ENCODE data around the gene GSE1.

The GSE1 gene

DNA sequence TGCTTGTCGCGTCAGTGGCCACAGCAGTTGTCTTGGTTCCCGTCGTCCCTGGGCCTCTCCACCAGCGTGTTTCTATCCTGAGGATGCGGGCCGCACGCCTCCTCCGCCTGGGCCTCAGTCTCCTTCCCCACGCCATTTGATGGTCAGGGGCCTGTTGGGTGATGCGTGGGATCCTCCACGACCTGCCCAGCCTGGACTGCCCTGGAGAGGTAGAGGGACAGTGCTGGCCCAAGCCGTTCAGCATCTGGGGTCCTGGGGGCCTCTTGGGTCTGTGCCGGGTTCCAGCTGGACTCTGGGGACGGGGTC, 20.3 kb downstream of the GSE1 start:
- TF ChIP-seq, protein P1, sequence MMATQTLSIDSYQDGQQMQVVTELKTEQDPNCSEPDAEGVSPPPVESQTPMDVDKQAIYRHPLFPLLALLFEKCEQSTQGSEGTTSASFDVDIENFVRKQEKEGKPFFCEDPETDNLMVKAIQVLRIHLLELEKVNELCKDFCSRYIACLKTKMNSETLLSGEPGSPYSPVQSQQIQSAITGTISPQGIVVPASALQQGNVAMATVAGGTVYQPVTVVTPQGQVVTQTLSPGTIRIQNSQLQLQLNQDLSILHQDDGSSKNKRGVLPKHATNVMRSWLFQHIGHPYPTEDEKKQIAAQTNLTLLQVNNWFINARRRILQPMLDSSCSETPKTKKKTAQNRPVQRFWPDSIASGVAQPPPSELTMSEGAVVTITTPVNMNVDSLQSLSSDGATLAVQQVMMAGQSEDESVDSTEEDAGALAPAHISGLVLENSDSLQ (IDR thresholded peaks at IDR 0.05), result no peak
- TF ChIP-seq SP1 (IDR thresholded peaks at IDR 0.05), result no peak
- no peak for TF ChIP-seq NFRKB (IDR thresholded peaks at IDR 0.05)
- no peak for TF ChIP-seq FOXM1 (IDR thresholded peaks at IDR 0.05; ENCODE audit: borderline replicate concordance)
- no peak for TF ChIP-seq FOXK2 (IDR thresholded peaks at IDR 0.05)
- no peak for TF ChIP-seq TARDBP (IDR thresholded peaks at IDR 0.05)
- ChIA-PET CTCF (no interaction called here), POLR2A (no interaction called here)
- no peak for DNase-seq (ENCODE audit: extremely low spot score)

DNA sequence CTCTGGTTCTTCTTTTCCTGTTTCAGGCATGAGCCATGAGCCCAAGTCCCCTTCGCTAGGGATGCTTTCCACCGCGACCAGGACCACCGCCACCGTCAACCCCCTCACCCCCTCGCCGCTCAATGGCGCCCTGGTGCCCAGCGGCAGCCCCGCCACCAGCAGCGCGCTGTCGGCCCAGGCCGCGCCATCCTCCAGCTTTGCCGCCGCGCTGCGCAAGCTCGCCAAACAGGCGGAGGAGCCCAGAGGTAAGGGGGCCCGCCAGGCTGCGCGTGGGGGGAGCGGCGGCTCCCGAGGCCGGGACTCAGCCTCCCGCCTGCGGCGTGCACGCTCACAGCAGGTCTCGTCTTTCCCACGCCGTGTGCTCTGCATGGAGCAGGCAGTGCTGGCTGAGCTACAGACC, 20.8 kb downstream of the GSE1 start:
- POLR2A ChIA-PET, result no interaction called here
- TF ChIP-seq TARDBP (IDR thresholded peaks at IDR 0.05) (no peak), FOXK2 (IDR thresholded peaks at IDR 0.05) (no peak), HDGF (IDR thresholded peaks at IDR 0.05; ENCODE audit: borderline replicate concordance) (no peak), BHLHE40 (IDR thresholded peaks at IDR 0.05; ENCODE audit: borderline replicate concordance) (no peak), NFRKB (IDR thresholded peaks at IDR 0.05) (no peak), FOXM1 (IDR thresholded peaks at IDR 0.05; ENCODE audit: borderline replicate concordance) (no peak), ELF4 (IDR thresholded peaks at IDR 0.05) (no peak), ARNT (IDR thresholded peaks at IDR 0.05) (no peak), SUZ12 (IDR thresholded peaks at IDR 0.05) (no peak)
- TF ChIP-seq, protein P1 (IDR thresholded peaks at IDR 0.05), result no peak
- CTCF ChIA-PET, result no interaction called here
- DNase-seq (ENCODE audit: extremely low spot score), result no peak

DNA sequence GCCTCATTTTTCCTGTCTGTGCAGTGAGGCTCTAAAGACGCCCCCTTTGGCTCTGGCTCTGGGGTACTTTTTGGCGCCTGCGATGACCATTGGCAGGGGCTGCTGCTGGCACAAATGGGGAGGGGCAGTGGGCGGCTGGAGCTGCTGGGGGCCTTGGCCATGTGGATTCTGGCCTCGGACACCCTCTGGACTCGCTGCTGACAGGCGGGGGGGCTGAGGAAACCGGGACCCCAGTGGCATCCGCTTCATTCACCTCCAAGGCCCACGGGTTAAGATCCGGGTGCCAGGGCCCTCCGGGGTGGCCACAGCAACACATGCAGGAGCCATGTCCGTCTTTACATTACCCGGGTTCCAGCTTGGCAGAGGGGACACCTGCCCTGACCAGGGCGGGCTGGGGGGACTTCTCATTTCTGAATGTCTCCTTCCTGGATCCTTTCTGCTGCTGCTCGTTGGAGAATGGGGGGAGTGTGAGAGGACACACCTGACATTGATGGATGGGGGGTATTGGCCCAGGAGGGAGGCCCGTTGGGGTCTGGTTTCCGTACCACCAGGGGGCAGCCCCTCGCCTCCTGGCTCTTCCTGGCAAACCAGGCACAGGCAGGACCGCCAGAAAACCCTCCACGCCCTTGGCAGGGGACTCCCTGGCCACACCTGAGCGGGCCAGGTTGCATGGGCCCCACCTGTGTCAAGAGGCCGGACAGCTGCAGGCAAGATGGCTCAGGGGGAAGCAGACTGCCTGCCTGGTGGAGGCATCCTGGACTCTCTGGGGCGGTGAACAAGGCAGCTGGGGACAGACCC, 21.8 kb downstream of the GSE1 start:
- no peak for DNase-seq (ENCODE audit: extremely low spot score)
- ChIA-PET POLR2A (no interaction called here), CTCF (no interaction called here)
- TF ChIP-seq, protein P1 (IDR thresholded peaks at IDR 0.05), result peak; percentile 82
- TF ChIP-seq TARDBP (IDR thresholded peaks at IDR 0.05), result no peak

DNA sequence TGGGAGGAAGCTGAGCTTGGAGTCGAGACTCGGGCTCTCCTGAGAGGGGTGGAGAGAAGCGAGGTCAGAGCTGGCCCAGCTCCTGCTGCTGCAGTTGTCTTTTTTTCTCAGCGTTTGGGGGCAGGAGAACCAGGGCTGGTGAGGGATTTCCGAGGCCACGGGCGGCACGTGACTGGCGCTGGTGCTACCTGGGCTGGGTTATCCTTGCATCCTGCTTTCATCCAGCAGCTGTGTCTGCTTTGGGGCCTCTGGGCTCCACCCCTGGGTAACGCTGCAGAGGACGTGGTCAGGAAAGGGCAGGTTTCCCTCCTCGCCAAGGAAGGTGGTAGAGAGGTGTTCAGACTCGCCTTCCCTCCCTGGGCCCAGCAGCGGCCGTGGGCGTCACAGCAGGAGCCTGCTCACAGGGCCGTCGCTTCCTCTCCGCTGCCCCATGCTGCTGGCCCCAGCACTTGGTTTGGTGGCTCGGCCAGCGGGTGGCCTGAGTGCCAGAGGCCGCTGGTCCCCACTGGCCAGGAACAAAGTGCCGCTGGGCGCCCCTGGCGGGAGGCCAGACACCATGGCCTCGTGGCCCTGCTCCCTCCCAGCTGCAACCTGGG, 22.5 kb downstream of the GSE1 start:
- DNase-seq (ENCODE audit: extremely low spot score), result no peak
- ChIA-PET POLR2A (no interaction called here), CTCF (interaction anchor here (2.2 kb wide), 1 partner anchor 20 kb away, joined by 8 read pairs; no protein-coding TSS in a partner anchor)
- TF ChIP-seq ZNF384 (IDR thresholded peaks at IDR 0.05) (no peak), SUZ12 (IDR thresholded peaks at IDR 0.05) (no peak), TARDBP (IDR thresholded peaks at IDR 0.05) (no peak), FOXA1 (IDR thresholded peaks at IDR 0.05) (no peak), CTBP1 (IDR thresholded peaks at IDR 0.05; ENCODE audit: borderline replicate concordance) (no peak), SP1 (IDR thresholded peaks at IDR 0.05) (no peak)
- TF ChIP-seq, protein P1 (IDR thresholded peaks at IDR 0.05), result no peak

DNA sequence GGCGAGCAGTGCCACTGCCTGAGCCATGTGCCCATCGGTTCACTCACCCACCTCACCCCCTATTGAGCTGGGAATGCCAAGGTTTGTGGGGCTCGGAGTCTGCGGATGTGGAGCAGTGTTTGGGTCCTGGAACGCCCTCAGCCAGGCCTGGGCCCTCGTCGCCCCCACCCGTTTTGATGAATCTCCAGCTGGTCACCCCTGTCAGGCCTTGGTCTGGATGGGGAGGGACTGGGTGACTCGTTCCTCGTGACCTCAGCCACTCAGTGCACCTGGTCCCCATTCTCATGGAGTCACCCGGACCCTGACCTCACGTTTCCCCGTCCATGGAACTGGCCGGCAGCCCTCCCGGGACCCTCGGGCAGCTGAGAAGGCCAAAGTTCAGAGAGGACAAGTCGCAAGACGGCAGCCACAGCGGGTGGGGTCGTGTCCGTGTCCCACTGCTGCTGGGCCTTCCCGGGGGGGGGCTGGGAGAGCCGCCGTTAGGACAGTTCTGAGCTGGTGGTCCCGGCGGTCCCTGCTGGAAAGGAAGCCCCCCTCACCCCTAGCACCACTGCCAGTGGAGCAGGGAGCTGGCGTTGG, 23.2 kb downstream of the GSE1 start:
- ChIA-PET CTCF (interaction anchor here (2.2 kb wide), 1 partner anchor 20 kb away, joined by 8 read pairs; no protein-coding TSS in a partner anchor), POLR2A (no interaction called here)
- DNase-seq (ENCODE audit: extremely low spot score), result no peak
- TF ChIP-seq LEF1 (IDR thresholded peaks at IDR 0.05; ENCODE audit: borderline replicate concordance) (no peak), SP1 (IDR thresholded peaks at IDR 0.05) (no peak)

DNA sequence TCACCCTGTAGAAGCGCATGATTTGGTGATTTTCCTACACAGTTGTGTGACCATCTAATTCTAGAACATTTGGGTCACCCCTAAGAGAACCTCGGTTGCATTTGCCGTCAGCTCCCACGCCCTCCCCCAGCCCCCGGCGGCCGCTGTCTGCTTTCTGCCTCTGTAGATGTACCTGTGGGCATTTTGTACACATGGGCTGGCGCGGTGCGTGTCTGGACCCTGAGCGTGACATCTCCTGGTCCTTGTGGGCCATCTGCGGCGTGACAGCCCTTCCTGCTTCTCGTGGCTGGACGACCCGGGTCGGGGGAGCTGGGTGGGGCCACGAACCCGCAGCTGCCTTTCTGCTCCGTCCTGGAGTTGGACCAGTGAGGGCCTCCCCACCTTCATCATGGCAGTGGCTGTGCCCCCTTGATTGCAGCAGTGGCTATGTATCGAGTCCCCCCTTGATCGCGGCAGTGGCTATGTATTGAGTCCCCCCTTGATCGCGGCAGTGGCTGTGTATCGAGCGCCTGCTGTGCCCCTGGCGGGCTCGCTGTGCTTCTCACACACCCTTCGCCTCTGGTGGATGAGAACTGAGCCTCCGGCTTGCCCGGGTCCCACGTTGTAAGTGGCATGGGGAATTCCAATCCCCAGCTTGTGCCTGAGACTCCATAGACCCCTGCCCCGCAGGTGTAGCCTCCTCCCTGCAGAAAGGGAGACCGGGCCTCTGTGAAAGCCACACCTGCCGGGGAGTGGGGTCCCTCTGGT, 24.1 kb downstream of the GSE1 start:
- DNase-seq (ENCODE audit: extremely low spot score), result no peak
- POLR2A ChIA-PET, result no interaction called here
- TF ChIP-seq TARDBP (IDR thresholded peaks at IDR 0.05) (no peak), FOXM1 (IDR thresholded peaks at IDR 0.05; ENCODE audit: borderline replicate concordance) (no peak), ARNT (IDR thresholded peaks at IDR 0.05) (no peak), SP1 (IDR thresholded peaks at IDR 0.05) (no peak), ZNF384 (IDR thresholded peaks at IDR 0.05) (no peak)
- CTCF ChIA-PET, result interaction anchor here (2.2 kb wide), 1 partner anchor 21 kb away, joined by 8 read pairs; no protein-coding TSS in a partner anchor
